OCI-LY7 (cell line): ENCODE data around the gene PCSK9. TPM values are rescaled to one million over a fixed set of nuclear protein-coding genes. Genes with fewer than 3 reads are reported as not detected.
"Not testable (repeated sequence)": the region's sequence is repeated elsewhere in the genome, so short reads cannot be mapped to it uniquely, and the experiment has no call there.

Experiments
- BruUV-seq: library from RNA; stranded (reverse); fragments of 400-500 nt; replicated peaks from 2 replicates; lab custom pipeline; 2021; lab: Mats Ljungman, UMichigan
- CTCF ChIA-PET: fragments of 300-600 bp; sonication (Branson Sonifier 250); formaldehyde crosslinking; loops from one replicate; lab custom pipeline; 2022; ENCODE audit warnings: antibody characterized with exemption; ENCODE audit not compliant: unreplicated experiment; lab: Charles Lee
- POLR2A ChIA-PET: fragments of 300-600 bp; sonication (Branson Sonifier 250); formaldehyde crosslinking; loops from one replicate; lab custom pipeline; 2022; ENCODE audit warnings: antibody characterized with exemption; lab: Charles Lee
- DNase-seq: peaks from one replicate; pipeline ENCODE4 v3.0.0-alpha.2; 2015; ENCODE audit warnings: low spot score
- H2AFZ ChIP-seq: fragments of 200-600 bp; sonication (generic), shearing (Covaris generic); 2 replicates; pipeline ENCODE4 v1.6.1; 2014; ENCODE audit warnings: mild to moderate bottlenecking, antibody characterized with exemption, low read length, moderate library complexity
- H3K27ac ChIP-seq: fragments of 200-600 bp; sonication (generic); 2 replicates; pipeline ENCODE4 v1.5.1; 2014; ENCODE audit warnings: mixed run types, low read depth, mild to moderate bottlenecking, moderate library complexity, low read length, inconsistent platforms; ENCODE audit not compliant: poor library complexity, severe bottlenecking
- H3K36me3 ChIP-seq: fragments of 200-600 bp; sonication (generic); 2 replicates; pipeline ENCODE4 v1.6.1; 2014; ENCODE audit warnings: mild to moderate bottlenecking, antibody characterized with exemption, low read length, moderate library complexity, mixed read lengths; ENCODE audit not compliant: insufficient read depth
- H3K4me1 ChIP-seq: fragments of 200-600 bp; sonication (generic); 2 replicates; pipeline ENCODE4 v1.5.1; 2014; ENCODE audit warnings: mild to moderate bottlenecking, low read length; ENCODE audit not compliant: insufficient read depth, poor library complexity, severe bottlenecking
- H3K4me2 ChIP-seq: fragments of 200-600 bp; sonication (generic); 2 replicates; pipeline ENCODE4 v1.6.1; 2014; ENCODE audit warnings: mild to moderate bottlenecking, low read length
- H3K4me3 ChIP-seq: fragments of 200-600 bp; sonication (generic); 2 replicates; pipeline ENCODE4 v1.5.1; 2014; ENCODE audit warnings: mild to moderate bottlenecking, low read depth, low read length; ENCODE audit not compliant: poor library complexity, severe bottlenecking
- H3K79me2 ChIP-seq: fragments of 200-600 bp; sonication (generic); 2 replicates; pipeline ENCODE4 v1.6.1; 2016; ENCODE audit warnings: low read depth, mild to moderate bottlenecking, low read length, moderate library complexity, mixed read lengths; ENCODE audit not compliant: insufficient read depth
- H3K9me2 ChIP-seq: fragments of 200-600 bp; sonication (generic); 2 replicates; pipeline ENCODE4 v1.6.1; 2016; ENCODE audit warnings: mild to moderate bottlenecking, low read length, mixed read lengths; ENCODE audit not compliant: insufficient read depth
- H3K9me3 ChIP-seq: fragments of 200-600 bp; sonication (generic); 2 replicates; pipeline ENCODE4 v1.6.1; 2014; ENCODE audit warnings: mild to moderate bottlenecking, mixed run types, low read length, mixed read lengths
- H4K20me1 ChIP-seq: fragments of 200-600 bp; sonication (generic); 2 replicates; pipeline ENCODE4 v1.6.1; 2014; ENCODE audit warnings: mild to moderate bottlenecking, antibody characterized with exemption, low read length, moderate library complexity, mixed read lengths; ENCODE audit not compliant: insufficient read depth
- EZH2phosphoT487 ChIP-seq: fragments of 200-600 bp; sonication (generic); IDR thresholded peaks from 2 replicates; pipeline ENCODE4 v1.6.1; 2018; ENCODE audit warnings: low read depth, borderline replicate concordance, mild to moderate bottlenecking, mixed run types, antibody characterized with exemption, low read length, moderate library complexity, mixed read lengths
- intact Hi-C: fragments of 100-400 bp; cut with micrococcal nuclease; formaldehyde crosslinking; loops from one replicate; pipeline ENCODE4 v1.10.0; 2022; ENCODE audit not compliant: unreplicated experiment
- total RNA-seq, 2 experiments: library from RNA; depleted of rRNA in 1 of 2; stranded (reverse); fragments of >200 nt in 1 of 2; shearing (Covaris generic) in 1 of 2; gene quantifications; 2 replicates each; pipeline ENCODE4 v1.2.3, GENCODE V29; 2014 to 2022
- TF ChIP-seq, protein P1 (sequence below): fragments of 200-600 bp; sonication (generic); conservative IDR thresholded peaks from 2 replicates; pipeline ENCODE4 v1.5.1; 2014; ENCODE audit warnings: mild to moderate bottlenecking, antibody characterized with exemption, low read length, moderate library complexity, mixed read lengths

Gene PCSK9
- total RNA-seq, 2 experiments from 2014 or later = not detected

GRCh38 chr1:55021942-55022546 is 17.3 kb upstream of the PCSK9 start:
- Histone ChIP-seq H3K9me3 (no peaks in the 10 kb centered on the region), H3K4me3 (no peak overlapping the region), H2AFZ (no peak overlapping the region), H3K4me1 (no peaks in the 10 kb centered on the region), H3K9me2 (no peaks in the 10 kb centered on the region), H3K27ac (no peak overlapping the region), H4K20me1 (no peaks in the 10 kb centered on the region), H3K79me2 (no peaks in the 10 kb centered on the region), H3K36me3 (no peaks in the 10 kb centered on the region), H3K4me2 (no peak overlapping the region)
- TF ChIP-seq, protein P1, sequence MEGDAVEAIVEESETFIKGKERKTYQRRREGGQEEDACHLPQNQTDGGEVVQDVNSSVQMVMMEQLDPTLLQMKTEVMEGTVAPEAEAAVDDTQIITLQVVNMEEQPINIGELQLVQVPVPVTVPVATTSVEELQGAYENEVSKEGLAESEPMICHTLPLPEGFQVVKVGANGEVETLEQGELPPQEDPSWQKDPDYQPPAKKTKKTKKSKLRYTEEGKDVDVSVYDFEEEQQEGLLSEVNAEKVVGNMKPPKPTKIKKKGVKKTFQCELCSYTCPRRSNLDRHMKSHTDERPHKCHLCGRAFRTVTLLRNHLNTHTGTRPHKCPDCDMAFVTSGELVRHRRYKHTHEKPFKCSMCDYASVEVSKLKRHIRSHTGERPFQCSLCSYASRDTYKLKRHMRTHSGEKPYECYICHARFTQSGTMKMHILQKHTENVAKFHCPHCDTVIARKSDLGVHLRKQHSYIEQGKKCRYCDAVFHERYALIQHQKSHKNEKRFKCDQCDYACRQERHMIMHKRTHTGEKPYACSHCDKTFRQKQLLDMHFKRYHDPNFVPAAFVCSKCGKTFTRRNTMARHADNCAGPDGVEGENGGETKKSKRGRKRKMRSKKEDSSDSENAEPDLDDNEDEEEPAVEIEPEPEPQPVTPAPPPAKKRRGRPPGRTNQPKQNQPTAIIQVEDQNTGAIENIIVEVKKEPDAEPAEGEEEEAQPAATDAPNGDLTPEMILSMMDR = peak; percentile 85
- no peak for TF ChIP-seq EZH2phosphoT487
- ChIA-PET CTCF (interaction anchor here (1.1 kb wide), 1 partner anchor 77 kb away, joined by 6 read pairs; no protein-coding TSS in a partner anchor), POLR2A (no interaction called here)
- BruUV-seq = no TSS peak
- intact Hi-C loops = loop anchor here (1.0 kb wide), 2 partner anchors 72 to 77 kb away; no protein-coding TSS in a partner anchor
- peak; percentile 51 for DNase-seq

DNA sequence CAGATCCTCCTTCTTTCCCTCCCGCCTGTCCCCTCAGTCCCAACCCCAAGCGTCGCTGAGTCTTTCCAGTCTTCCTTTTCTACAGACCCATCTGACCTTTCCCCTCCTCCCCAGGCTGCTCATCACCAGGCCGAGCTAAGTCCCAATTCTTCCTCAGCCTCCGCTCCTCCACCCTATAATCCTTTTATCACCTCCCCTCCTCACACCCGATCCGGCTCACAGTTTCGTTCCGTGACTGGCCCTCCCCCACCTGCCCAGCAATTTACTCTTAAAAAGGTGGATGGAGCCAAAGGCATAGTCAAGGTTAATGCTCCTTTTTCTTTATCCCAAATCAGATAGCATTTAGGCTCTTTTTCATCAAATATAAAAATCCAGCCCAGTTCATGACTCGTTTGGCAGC is 15.2 kb upstream of the PCSK9 start:
- CTCF ChIA-PET, H3K4me3 ChIP-seq, intact Hi-C loops, H3K9me3 ChIP-seq, H3K4me1 ChIP-seq, H3K79me2 ChIP-seq, BruUV-seq, H3K27ac ChIP-seq, H3K9me2 ChIP-seq, H4K20me1 ChIP-seq, H2AFZ ChIP-seq, DNase-seq, H3K36me3 ChIP-seq, H3K4me2 ChIP-seq, POLR2A ChIA-PET: not testable (repeated sequence)

- H3K4me3 ChIP-seq, POLR2A ChIA-PET, BruUV-seq, H3K9me3 ChIP-seq, H4K20me1 ChIP-seq, CTCF ChIA-PET, DNase-seq, H2AFZ ChIP-seq, H3K27ac ChIP-seq, H3K9me2 ChIP-seq, H3K79me2 ChIP-seq, H3K36me3 ChIP-seq, intact Hi-C loops, H3K4me1 ChIP-seq, H3K4me2 ChIP-seq: not testable (repeated sequence)
Observed at GRCh38 chr1:55026682-55027081, 12.7 kb upstream of the PCSK9 start.

DNA sequence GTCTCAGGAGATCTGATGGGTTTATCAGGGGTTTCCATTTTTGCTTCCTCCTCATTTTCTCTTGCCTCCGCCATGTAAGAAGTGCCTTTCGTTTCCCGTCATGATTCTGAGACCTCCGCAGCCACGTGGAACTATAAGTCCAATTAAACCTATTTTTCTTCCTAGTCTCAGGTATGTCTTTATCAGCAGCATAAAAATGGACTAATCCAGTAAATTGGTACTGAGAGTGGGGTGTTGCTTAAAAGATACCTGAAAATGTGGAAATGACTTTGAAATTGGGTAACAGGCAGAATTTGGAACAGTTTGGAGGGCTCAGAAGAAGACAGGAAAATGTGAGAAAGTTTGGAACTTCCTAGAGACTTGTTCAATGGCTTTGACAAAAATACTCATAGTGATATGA is 8.2 kb upstream of the PCSK9 start:
- H3K4me3 ChIP-seq, H3K9me3 ChIP-seq, intact Hi-C loops, POLR2A ChIA-PET, H3K9me2 ChIP-seq, H3K79me2 ChIP-seq, H3K4me1 ChIP-seq, H2AFZ ChIP-seq, H4K20me1 ChIP-seq, BruUV-seq, CTCF ChIA-PET, H3K36me3 ChIP-seq, H3K27ac ChIP-seq, H3K4me2 ChIP-seq, DNase-seq: not testable (repeated sequence)
